Caco-2 (cell line): ENCODE results near the gene OTOF. TPM values are rescaled to one million over a fixed set of nuclear protein-coding genes. Genes with fewer than 3 reads are reported as not detected.

Experiments
- BruUV-seq: library from RNA; stranded (reverse); fragments of 400-500 nt; replicated peaks from 2 replicates; lab custom pipeline; 2021; lab: Mats Ljungman, UMichigan
- CTCF ChIA-PET: fragments of 300-600 bp; sonication (Branson Sonifier 250); formaldehyde crosslinking; loops from one replicate; lab custom pipeline; 2022; ENCODE audit warnings: antibody characterized with exemption; lab: Charles Lee
- POLR2A ChIA-PET: fragments of 300-600 bp; sonication (Branson Sonifier 250); formaldehyde crosslinking; loops from one replicate; lab custom pipeline; 2022; ENCODE audit warnings: antibody characterized with exemption; lab: Charles Lee
- DNase-seq, 2 experiments: peaks; one replicate each; pipeline versions ENCODE4 v3.0.0 to v3.0.0-alpha.2; 2020 to 2022
- H3K27me3 ChIP-seq: replicated peaks from 2 replicates; pipeline ENCODE4 v1.6.0; 2011; ENCODE audit warnings: low read length; ENCODE audit not compliant: control insufficient read depth, insufficient read depth
- H3K36me3 ChIP-seq: 2 replicates; pipeline ENCODE4 v1.5.1; 2011; ENCODE audit warnings: low read length; ENCODE audit not compliant: control insufficient read depth, insufficient read depth
- H3K4me1 ChIP-seq: fragments of 250-450 bp; sonication (Bioruptor Pico); 2 replicates; pipeline ENCODE4 v1.5.1; 2020; ENCODE audit warnings: mild to moderate bottlenecking
- H3K4me3 ChIP-seq: 2 replicates; pipeline ENCODE4 v1.5.1; 2011; ENCODE audit warnings: low read depth, mild to moderate bottlenecking, control low read depth, low read length
- H3K9me3 ChIP-seq: fragments of 250-450 bp; sonication (Bioruptor Pico); 2 replicates; pipeline ENCODE4 v1.5.1; 2020; ENCODE audit warnings: mild to moderate bottlenecking, moderate library complexity
- H3K27ac Mint-ChIP-seq: one replicate; pipeline ENCODE4 v1.8.0; 2022; ENCODE audit warnings: mixed read lengths; ENCODE audit not compliant: unreplicated experiment
- H3K27me3 Mint-ChIP-seq: one replicate; pipeline ENCODE4 v1.8.0; 2022; ENCODE audit warnings: mixed read lengths; ENCODE audit not compliant: insufficient read depth, unreplicated experiment
- H3K36me3 Mint-ChIP-seq: one replicate; pipeline ENCODE4 v1.8.0; 2022; ENCODE audit warnings: mild to moderate bottlenecking, mixed read lengths; ENCODE audit not compliant: insufficient read depth, unreplicated experiment
- H3K4me1 Mint-ChIP-seq: one replicate; pipeline ENCODE4 v1.8.0; 2022; ENCODE audit warnings: low read depth, mixed read lengths; ENCODE audit not compliant: unreplicated experiment
- H3K4me3 Mint-ChIP-seq: one replicate; pipeline ENCODE4 v1.8.0; 2022; ENCODE audit warnings: mild to moderate bottlenecking, moderate library complexity, mixed read lengths; ENCODE audit not compliant: unreplicated experiment
- H3K9me3 Mint-ChIP-seq: one replicate; pipeline ENCODE4 v1.8.0; 2022; ENCODE audit warnings: mixed read lengths; ENCODE audit not compliant: unreplicated experiment
- CTCF ChIP-seq, 2 experiments: fragments of 200-600 bp in 1 of 2; IDR thresholded peaks; 1 replicate in 1 of 2; 2 replicates in 1 of 2; pipeline versions ENCODE4 v1.5.1 to v1.8.0; 2011 to 2022; ENCODE audit warnings: antibody characterized with exemption in 1 of 2, control low read depth in 1 of 2, inconsistent platforms in 1 of 2, low read depth in 1 of 2, low read length in 1 of 2, mild to moderate bottlenecking in 1 of 2, moderate library complexity in 1 of 2; ENCODE audit not compliant: insufficient read depth in 1 of 2, severe bottlenecking in 1 of 2, unreplicated experiment in 1 of 2
- intact Hi-C: fragments of 100-400 bp; cut with micrococcal nuclease; formaldehyde crosslinking; loops from one replicate; pipeline ENCODE4 v1.10.0; 2022; ENCODE audit not compliant: unreplicated experiment
- total RNA-seq: library from RNA; stranded (reverse); gene quantifications from 2 replicates; pipeline ENCODE4 v1.2.3, GENCODE V29; 2022

The OTOF gene
- total RNA-seq, 1 experiment from 2014 or later: 0.09 TPM

DNA sequence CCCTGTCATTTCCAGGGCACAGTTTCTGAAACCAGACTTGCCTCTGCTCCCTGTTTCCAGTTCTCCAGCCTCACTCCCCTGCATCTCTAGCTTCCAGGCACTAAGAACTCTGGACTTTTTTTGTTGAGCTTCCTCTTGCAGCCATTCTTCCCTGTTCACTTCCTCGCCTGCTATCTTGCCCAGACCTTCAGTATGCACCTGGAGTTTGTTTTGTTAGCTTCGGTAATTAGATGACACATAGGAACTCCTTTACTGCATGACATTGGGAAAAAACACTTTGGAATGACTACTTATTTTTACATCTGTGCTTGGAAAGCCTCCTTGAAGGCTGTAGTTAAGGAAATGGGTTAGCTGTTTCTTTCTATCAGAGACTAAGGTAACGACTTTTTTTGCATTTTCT, 35.2 kb downstream of the OTOF start:
- no TSS peak for BruUV-seq
- no peak for TF ChIP-seq CTCF (IDR thresholded peaks at IDR 0.05; ENCODE audit: insufficient read depth in 1 of 2, low read depth in 1 of 2, low read length in 1 of 2, severe bottlenecking in 1 of 2, unreplicated experiment in 1 of 2)
- H3K4me1 ChIP-seq: peaks cover 13% of the 10 kb centered on the region
- intact Hi-C loops: no loop called here
- Mint-ChIP-seq H3K4me1 (peaks cover 10% of the 10 kb centered on the region), H3K9me3 (no peaks in the 10 kb centered on the region), H3K27me3 (no peaks in the 10 kb centered on the region), H3K27ac (no peak overlapping the region), H3K4me3 (no peak overlapping the region), H3K36me3 (no peaks in the 10 kb centered on the region)
- DNase-seq: no peak
- ChIA-PET CTCF (no interaction called here), POLR2A (interaction anchor here (0.8 kb wide), 1 partner anchor 15 kb away, joined by 3 read pairs; no protein-coding TSS in a partner anchor)
- H3K36me3 ChIP-seq: no peaks in the 10 kb centered on the region
- no peaks in the 10 kb centered on the region for H3K9me3 ChIP-seq
- no peak overlapping the region for H3K4me3 ChIP-seq
- H3K27me3 ChIP-seq: no peaks in the 10 kb centered on the region

DNA sequence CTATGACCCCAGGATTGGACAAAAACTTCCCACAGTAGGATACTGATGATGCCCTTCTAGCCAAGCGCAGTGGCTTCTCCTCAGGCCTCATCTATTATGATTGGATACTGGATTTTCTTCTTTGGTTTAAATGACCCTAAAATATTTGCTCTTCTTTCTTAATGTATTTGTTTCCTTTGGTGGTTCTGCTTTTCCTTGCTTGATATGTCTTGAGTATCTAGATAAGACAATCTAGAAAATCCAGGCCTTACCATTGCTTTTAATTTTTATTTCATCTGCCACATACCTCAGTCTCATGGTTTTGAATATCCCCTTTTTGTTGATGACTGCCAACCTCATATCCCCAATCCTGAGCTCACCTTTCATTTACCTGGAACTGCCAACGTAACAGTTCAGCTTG, 35.6 kb downstream of the OTOF start:
- Histone ChIP-seq H3K27me3 (no peaks in the 10 kb centered on the region), H3K9me3 (no peaks in the 10 kb centered on the region), H3K4me1 (peaks cover 13% of the 10 kb centered on the region), H3K36me3 (no peaks in the 10 kb centered on the region), H3K4me3 (no peak overlapping the region)
- no peak overlapping the region for H3K27ac Mint-ChIP-seq
- no peak for TF ChIP-seq CTCF (IDR thresholded peaks at IDR 0.05; ENCODE audit: insufficient read depth in 1 of 2, low read depth in 1 of 2, low read length in 1 of 2, severe bottlenecking in 1 of 2, unreplicated experiment in 1 of 2)
- H3K4me1 Mint-ChIP-seq: peaks cover 10% of the 10 kb centered on the region
- no peaks in the 10 kb centered on the region for H3K36me3 Mint-ChIP-seq
- no TSS peak for BruUV-seq
- no peaks in the 10 kb centered on the region for H3K27me3 Mint-ChIP-seq
- ChIA-PET POLR2A (interaction anchor here (0.8 kb wide), 1 partner anchor 14 kb away, joined by 3 read pairs; no protein-coding TSS in a partner anchor), CTCF (no interaction called here)
- DNase-seq: no peak
- intact Hi-C loops: no loop called here
- H3K9me3 Mint-ChIP-seq: no peaks in the 10 kb centered on the region
- no peak overlapping the region for H3K4me3 Mint-ChIP-seq

DNA sequence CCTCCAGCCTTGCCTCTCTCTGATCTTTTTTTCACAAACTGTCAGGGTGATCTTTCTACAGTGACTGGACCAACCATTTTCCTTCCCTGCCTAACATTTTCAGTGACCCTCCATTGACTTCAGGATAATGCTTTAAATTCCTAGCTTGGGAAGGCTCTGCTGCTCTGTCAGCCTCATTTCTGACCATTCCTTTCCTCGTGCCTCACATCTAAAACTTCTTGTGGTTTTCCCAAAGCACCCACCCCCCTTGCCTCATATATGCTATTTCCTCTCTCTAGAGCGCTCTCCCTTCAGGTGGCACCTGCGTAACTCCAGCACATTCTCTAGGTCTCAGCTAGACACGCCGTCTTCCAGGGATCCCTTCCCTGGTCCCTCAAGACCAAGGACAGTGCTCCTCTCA, 39.0 kb downstream of the OTOF start:
- Histone ChIP-seq H3K36me3 (no peaks in the 10 kb centered on the region), H3K4me3 (no peak overlapping the region), H3K9me3 (no peaks in the 10 kb centered on the region), H3K27me3 (no peaks in the 10 kb centered on the region), H3K4me1 (peaks cover 13% of the 10 kb centered on the region)
- peaks cover 10% of the 10 kb centered on the region for H3K4me1 Mint-ChIP-seq
- no TSS peak for BruUV-seq
- no peak for TF ChIP-seq CTCF (IDR thresholded peaks at IDR 0.05; ENCODE audit: insufficient read depth in 1 of 2, low read depth in 1 of 2, low read length in 1 of 2, severe bottlenecking in 1 of 2, unreplicated experiment in 1 of 2)
- no peaks in the 10 kb centered on the region for H3K9me3 Mint-ChIP-seq
- H3K4me3 Mint-ChIP-seq: no peak overlapping the region
- H3K27ac Mint-ChIP-seq: no peak overlapping the region
- intact Hi-C loops: loop anchor here (1.0 kb wide), 1 partner anchor 64 kb away; no protein-coding TSS in a partner anchor
- POLR2A ChIA-PET: no interaction called here
- CTCF ChIA-PET: interaction anchor here (0.5 to 0.6 kb wide), 2 partner anchors 105 to 134 kb away, joined by 4 to 5 read pairs; no protein-coding TSS in a partner anchor
- no peaks in the 10 kb centered on the region for H3K27me3 Mint-ChIP-seq
- no peaks in the 10 kb centered on the region for H3K36me3 Mint-ChIP-seq
- DNase-seq: no peak
